Calu3 (cell line): Measurements from ENCODE around the gene MAPK1IP1L. TPM values are rescaled to one million over a fixed set of nuclear protein-coding genes. Genes with fewer than 3 reads are reported as not detected.

Source experiments
- BruUV-seq: library from RNA; stranded (reverse); fragments of 400-500 nt; replicated peaks from 2 replicates; lab custom pipeline; 2021; lab: Mats Ljungman, UMichigan
- CTCF ChIA-PET: fragments of 300-600 bp; sonication (Branson Sonifier 250); formaldehyde crosslinking; loops from one replicate; lab custom pipeline; 2022; ENCODE audit warnings: antibody characterized with exemption; lab: Charles Lee
- DNase-seq: peaks from one replicate; pipeline ENCODE4 v3.0.0; 2022
- H3K27ac Mint-ChIP-seq: one replicate; pipeline ENCODE4 v1.8.0; 2022; ENCODE audit warnings: mixed read lengths; ENCODE audit not compliant: unreplicated experiment
- H3K27me3 Mint-ChIP-seq: one replicate; pipeline ENCODE4 v1.8.0; 2022; ENCODE audit warnings: mixed read lengths; ENCODE audit not compliant: unreplicated experiment
- H3K36me3 Mint-ChIP-seq: one replicate; pipeline ENCODE4 v1.8.0; 2022; ENCODE audit warnings: mild to moderate bottlenecking, moderate library complexity, mixed read lengths; ENCODE audit not compliant: insufficient read depth, unreplicated experiment
- H3K4me1 Mint-ChIP-seq: one replicate; pipeline ENCODE4 v1.8.0; 2022; ENCODE audit warnings: mild to moderate bottlenecking, low read depth, mixed read lengths; ENCODE audit not compliant: unreplicated experiment
- H3K4me3 Mint-ChIP-seq: one replicate; pipeline ENCODE4 v1.8.0; 2022; ENCODE audit warnings: mild to moderate bottlenecking, low read depth, moderate library complexity, mixed read lengths; ENCODE audit not compliant: unreplicated experiment
- H3K9me3 Mint-ChIP-seq: one replicate; pipeline ENCODE4 v1.8.0; 2022; ENCODE audit warnings: low read depth, mixed read lengths; ENCODE audit not compliant: unreplicated experiment
- CTCF ChIP-seq: fragments of 200-600 bp; IDR thresholded peaks from one replicate; pipeline ENCODE4 v1.8.0; 2022; ENCODE audit warnings: antibody characterized with exemption; ENCODE audit not compliant: unreplicated experiment
- intact Hi-C: fragments of 100-400 bp; cut with micrococcal nuclease; formaldehyde crosslinking; loops from one replicate; pipeline ENCODE4 v1.10.0; 2022; ENCODE audit not compliant: unreplicated experiment
- total RNA-seq: library from RNA; stranded (reverse); gene quantifications from 2 replicates; pipeline ENCODE4 v1.2.3, GENCODE V29; 2022

Gene MAPK1IP1L
- total RNA-seq, 1 experiment from 2014 or later, result 108 TPM

- Mint-ChIP-seq H3K27ac (peak overlapping the region; percentile 99), H3K4me3 (peak overlapping the region; percentile 92), H3K4me1 (peaks cover 10% of the 10 kb centered on the region), H3K27me3 (no peaks in the 10 kb centered on the region), H3K36me3 (peaks cover 45% of the 10 kb centered on the region), H3K9me3 (no peaks in the 10 kb centered on the region)
- TF ChIP-seq CTCF, result no peak
- DNase-seq, result no peak
- intact Hi-C loops, result loop anchor here (5.0 kb wide), 1 partner anchor 35 kb away; no protein-coding TSS in a partner anchor
- CTCF ChIA-PET, result interaction anchor here (0.5 to 2.8 kb wide), 4 partner anchors 25 to 141 kb away, joined by 3 to 17 read pairs (median 4); no protein-coding TSS in a partner anchor
- BruUV-seq, result TSS peak; percentile 49
Observed at GRCh38 chr14:55052269-55052930, 953 bp downstream of the MAPK1IP1L start.

- peak overlapping the region; percentile 92 for H3K4me3 Mint-ChIP-seq
- H3K9me3 Mint-ChIP-seq, result no peaks in the 10 kb centered on the region
- CTCF ChIA-PET, result interaction anchor here (1.2 to 2.8 kb wide), 2 partner anchors 24 to 108 kb away, joined by 3 to 17 read pairs; no protein-coding TSS in a partner anchor
- BruUV-seq, result no TSS peak
- H3K27ac Mint-ChIP-seq, result peak overlapping the region; percentile 99
- peaks cover 48% of the 10 kb centered on the region for H3K36me3 Mint-ChIP-seq
- TF ChIP-seq CTCF, result no peak
- DNase-seq, result no peak
- H3K27me3 Mint-ChIP-seq, result no peaks in the 10 kb centered on the region
- peaks cover 10% of the 10 kb centered on the region for H3K4me1 Mint-ChIP-seq
- intact Hi-C loops, result loop anchor here (5.0 kb wide), 1 partner anchor 34 kb away; no protein-coding TSS in a partner anchor
Observed at GRCh38 chr14:55053018-55053417, 1.6 kb downstream of the MAPK1IP1L start.

GRCh38 chr14:55053500-55053899, 2.1 kb downstream of the MAPK1IP1L start:
- CTCF ChIA-PET, result interaction anchor here (1.2 to 2.8 kb wide), 2 partner anchors 24 to 107 kb away, joined by 3 to 17 read pairs; no protein-coding TSS in a partner anchor
- Mint-ChIP-seq H3K27me3 (no peaks in the 10 kb centered on the region), H3K4me3 (peak overlapping the region; percentile 92), H3K36me3 (peaks cover 52% of the 10 kb centered on the region), H3K4me1 (peaks cover 10% of the 10 kb centered on the region), H3K27ac (peak overlapping the region; percentile 99), H3K9me3 (no peaks in the 10 kb centered on the region)
- intact Hi-C loops, result loop anchor here (5.0 kb wide), 1 partner anchor 34 kb away; no protein-coding TSS in a partner anchor
- BruUV-seq, result no TSS peak
- TF ChIP-seq CTCF, result no peak
- DNase-seq, result no peak

GRCh38 chr14:55054098-55054497, 2.7 kb downstream of the MAPK1IP1L start:
- Mint-ChIP-seq H3K9me3 (no peaks in the 10 kb centered on the region), H3K27me3 (no peaks in the 10 kb centered on the region), H3K27ac (no peak overlapping the region), H3K4me1 (peaks cover 10% of the 10 kb centered on the region), H3K4me3 (peak overlapping the region; percentile 92), H3K36me3 (peaks cover 53% of the 10 kb centered on the region)
- BruUV-seq, result no TSS peak
- DNase-seq, result no peak
- CTCF ChIA-PET, result interaction anchor here (0.7 kb wide), 1 partner anchor 24 kb away, joined by 5 read pairs; no protein-coding TSS in a partner anchor
- no peak for TF ChIP-seq CTCF
- intact Hi-C loops, result loop anchor here (5.0 kb wide), 1 partner anchor 33 kb away; no protein-coding TSS in a partner anchor
